ENCODE results near the gene ARL5C. TPM values are rescaled to one million over a fixed set of nuclear protein-coding genes. Genes with fewer than 3 reads are reported as not detected.

ARL5C gene
- polyA plus RNA-seq, 1 donor (not counting 4 experiments of a cell fraction or from before 2014, with no cell fraction given), result not detected

DNA sequence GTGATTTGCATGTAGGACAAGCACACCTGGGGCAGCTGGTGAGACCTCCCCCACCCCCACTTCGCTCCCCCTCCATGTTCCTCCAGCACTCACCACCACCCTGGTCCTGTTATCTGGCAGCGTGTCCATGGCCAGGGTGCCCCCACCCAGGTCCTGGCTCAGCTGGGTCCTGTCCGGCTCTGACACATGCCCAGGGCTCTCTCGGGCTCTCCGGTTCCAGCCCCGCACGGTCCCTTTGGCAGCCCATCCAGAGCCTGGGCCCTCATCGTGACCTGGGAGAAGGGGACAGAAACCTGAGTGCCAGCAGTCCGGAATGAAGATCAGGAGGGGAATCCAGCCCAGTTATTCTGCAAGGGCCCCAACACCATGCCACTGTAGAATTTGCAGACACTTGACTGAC is 26.4 kb downstream of the ARL5C start:
- no peaks in the 10 kb centered on the region for H3K36me3 ChIP-seq (ENCODE audit: control insufficient read depth in 2 of 2, extremely low read depth in 1 of 2, insufficient read depth in 2 of 2, low read length in 2 of 2)
- peak overlapping the region; percentile 52 for H3K27ac ChIP-seq (ENCODE audit: control insufficient read depth, insufficient read depth, low read length)
- dilution Hi-C loops (cut with MboI; ENCODE audit: extremely low pct_ligation_motif_present, low sequenced_read_pairs), result no loop called here
- no peak overlapping the region for H2AFZ ChIP-seq (ENCODE audit: control insufficient read depth, low read length)
- peaks cover 27% of the 10 kb centered on the region for H3K4me1 ChIP-seq (ENCODE audit: control insufficient read depth, extremely low read depth, insufficient read depth, low read length)
- peak overlapping the region; percentile 65 for H3K9ac ChIP-seq (ENCODE audit: control insufficient read depth, extremely low read depth, insufficient read depth, low read length)
- TF ChIP-seq EZH2 (IDR thresholded peaks at IDR 0.05; ENCODE audit: low read length), result no peak
- TF ChIP-seq, protein P1, sequence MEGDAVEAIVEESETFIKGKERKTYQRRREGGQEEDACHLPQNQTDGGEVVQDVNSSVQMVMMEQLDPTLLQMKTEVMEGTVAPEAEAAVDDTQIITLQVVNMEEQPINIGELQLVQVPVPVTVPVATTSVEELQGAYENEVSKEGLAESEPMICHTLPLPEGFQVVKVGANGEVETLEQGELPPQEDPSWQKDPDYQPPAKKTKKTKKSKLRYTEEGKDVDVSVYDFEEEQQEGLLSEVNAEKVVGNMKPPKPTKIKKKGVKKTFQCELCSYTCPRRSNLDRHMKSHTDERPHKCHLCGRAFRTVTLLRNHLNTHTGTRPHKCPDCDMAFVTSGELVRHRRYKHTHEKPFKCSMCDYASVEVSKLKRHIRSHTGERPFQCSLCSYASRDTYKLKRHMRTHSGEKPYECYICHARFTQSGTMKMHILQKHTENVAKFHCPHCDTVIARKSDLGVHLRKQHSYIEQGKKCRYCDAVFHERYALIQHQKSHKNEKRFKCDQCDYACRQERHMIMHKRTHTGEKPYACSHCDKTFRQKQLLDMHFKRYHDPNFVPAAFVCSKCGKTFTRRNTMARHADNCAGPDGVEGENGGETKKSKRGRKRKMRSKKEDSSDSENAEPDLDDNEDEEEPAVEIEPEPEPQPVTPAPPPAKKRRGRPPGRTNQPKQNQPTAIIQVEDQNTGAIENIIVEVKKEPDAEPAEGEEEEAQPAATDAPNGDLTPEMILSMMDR (optimal IDR thresholded peaks at IDR 0.05 in 1 of 3, IDR thresholded peaks at IDR 0.05 in 1 of 3, conservative IDR thresholded peaks at IDR 0.05 in 1 of 3; ENCODE audit: extremely low read depth in 1 of 3, insufficient read depth in 2 of 3, low read length in 3 of 3), result no peak
- no peaks in the 10 kb centered on the region for H4K20me1 ChIP-seq (ENCODE audit: control insufficient read depth, extremely low read depth, insufficient read depth, low read length)
- DNase-seq (ENCODE audit: low read depth, low spot score), result no peak
- H3K9me1 ChIP-seq (ENCODE audit: control insufficient read depth, extremely low read depth, insufficient read depth, low read length), result no peaks in the 10 kb centered on the region
- no peak overlapping the region for H3K4me3 ChIP-seq (ENCODE audit: control insufficient read depth in 2 of 3, extremely low read depth in 1 of 3, insufficient read depth in 2 of 3, low read depth in 1 of 3, low read length in 3 of 3)
- no peak for FAIRE-seq
- H3K79me2 ChIP-seq (ENCODE audit: control insufficient read depth, insufficient read depth, low read length), result no peaks in the 10 kb centered on the region
- no peaks in the 10 kb centered on the region for H3K9me3 ChIP-seq (ENCODE audit: control insufficient read depth, low read depth, low read length)
- H3K27me3 ChIP-seq (ENCODE audit: control insufficient read depth, extremely low read depth, insufficient read depth, low read length), result no peaks in the 10 kb centered on the region
- peak overlapping the region; percentile 68 for H3K4me2 ChIP-seq (ENCODE audit: control insufficient read depth, extremely low read depth, insufficient read depth, low read depth, low read length)

DNA sequence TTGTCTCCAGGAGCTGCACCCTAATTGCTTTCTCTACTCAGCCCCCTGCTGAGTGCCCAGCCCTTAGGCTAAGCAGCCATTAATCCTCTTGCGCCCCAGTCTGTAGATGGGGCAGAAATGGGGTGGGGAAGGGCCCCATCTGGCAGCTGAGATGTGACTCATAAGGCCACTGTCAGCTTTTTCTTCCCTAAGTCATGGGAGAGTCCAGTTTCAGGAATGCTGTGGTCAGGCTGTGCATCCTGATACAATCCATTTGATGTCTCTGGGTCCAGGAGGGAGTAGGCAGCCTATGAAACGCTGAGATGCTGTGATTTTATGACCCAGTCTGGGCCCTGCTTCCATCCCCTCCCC is 26.8 kb downstream of the ARL5C start:
- peak overlapping the region; percentile 59 for H2AFZ ChIP-seq (ENCODE audit: control insufficient read depth, low read length)
- no peaks in the 10 kb centered on the region for H3K27me3 ChIP-seq (ENCODE audit: control insufficient read depth, extremely low read depth, insufficient read depth, low read length)
- DNase-seq (ENCODE audit: low read depth, low spot score), result peak; percentile 59
- dilution Hi-C loops (cut with MboI; ENCODE audit: extremely low pct_ligation_motif_present, low sequenced_read_pairs), result no loop called here
- no peak for TF ChIP-seq EZH2 (IDR thresholded peaks at IDR 0.05; ENCODE audit: low read length)
- TF ChIP-seq, protein P1 (optimal IDR thresholded peaks at IDR 0.05 in 1 of 3, IDR thresholded peaks at IDR 0.05 in 1 of 3, conservative IDR thresholded peaks at IDR 0.05 in 1 of 3; ENCODE audit: extremely low read depth in 1 of 3, insufficient read depth in 2 of 3, low read length in 3 of 3), result no peak
- H4K20me1 ChIP-seq (ENCODE audit: control insufficient read depth, extremely low read depth, insufficient read depth, low read length), result no peaks in the 10 kb centered on the region
- peaks cover 23% of the 10 kb centered on the region for H3K4me1 ChIP-seq (ENCODE audit: control insufficient read depth, extremely low read depth, insufficient read depth, low read length)
- no peaks in the 10 kb centered on the region for H3K79me2 ChIP-seq (ENCODE audit: control insufficient read depth, insufficient read depth, low read length)
- H3K9ac ChIP-seq (ENCODE audit: control insufficient read depth, extremely low read depth, insufficient read depth, low read length), result peak overlapping the region; percentile 65
- H3K4me2 ChIP-seq (ENCODE audit: control insufficient read depth, extremely low read depth, insufficient read depth, low read depth, low read length), result peak overlapping the region; percentile 68
- peak overlapping the region; percentile 52 for H3K27ac ChIP-seq (ENCODE audit: control insufficient read depth, insufficient read depth, low read length)
- no peaks in the 10 kb centered on the region for H3K36me3 ChIP-seq (ENCODE audit: control insufficient read depth in 2 of 2, extremely low read depth in 1 of 2, insufficient read depth in 2 of 2, low read length in 2 of 2)
- H3K4me3 ChIP-seq (ENCODE audit: control insufficient read depth in 2 of 3, extremely low read depth in 1 of 3, insufficient read depth in 2 of 3, low read depth in 1 of 3, low read length in 3 of 3), result peak overlapping the region in 2 of 3 experiments; percentile 16 to 21
- no peaks in the 10 kb centered on the region for H3K9me3 ChIP-seq (ENCODE audit: control insufficient read depth, low read depth, low read length)
- peak; percentile 88 for FAIRE-seq
- no peaks in the 10 kb centered on the region for H3K9me1 ChIP-seq (ENCODE audit: control insufficient read depth, extremely low read depth, insufficient read depth, low read length)
